NCI-H69 (cell line): ENCODE data around the gene NLRP1.

Experiments
- DNase-seq: peaks from one replicate; lab custom pipeline; 2025; lab: John Stamatoyannopoulos, UW

Gene NLRP1

DNA sequence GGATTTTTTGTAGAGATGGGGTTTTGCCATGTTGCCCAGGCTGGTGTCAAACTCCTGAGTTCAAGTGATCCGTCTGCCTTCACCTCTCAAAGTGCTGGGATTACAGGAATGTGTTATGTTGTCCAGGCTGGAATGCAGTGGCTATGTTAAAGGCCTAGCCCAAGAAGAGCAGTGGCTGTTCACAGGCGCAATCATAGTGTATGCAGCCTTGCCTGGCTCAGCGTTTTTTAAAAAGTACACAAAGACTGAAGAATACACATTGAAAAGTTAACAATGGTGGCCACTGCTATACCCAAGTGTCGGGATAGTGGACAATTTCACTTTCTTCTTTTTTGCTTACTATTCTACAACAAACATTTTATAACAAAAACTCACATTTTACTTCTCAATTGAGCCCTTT lies 105.3 kb downstream of the NLRP1 start:
- DNase-seq: no peak

DNA sequence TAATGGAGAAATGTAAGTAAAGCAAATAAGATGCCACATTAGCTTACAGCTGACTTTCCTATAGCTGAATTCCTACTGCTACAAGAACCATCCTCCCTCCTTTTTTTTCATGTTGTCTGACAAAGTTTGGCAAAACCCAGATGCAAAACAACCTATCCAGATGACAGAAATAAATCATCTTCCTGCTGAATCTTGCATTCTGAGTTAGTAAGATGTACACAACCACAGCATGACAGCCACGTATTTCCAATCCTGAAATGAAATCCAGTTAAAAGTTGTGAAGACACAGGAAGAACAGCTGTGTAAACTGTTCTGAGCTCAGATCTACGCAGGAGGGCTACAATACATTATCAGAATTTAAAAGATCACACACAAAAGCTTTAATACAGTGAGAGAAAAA lies 110.4 kb downstream of the NLRP1 start:
- DNase-seq: no peak

DNA sequence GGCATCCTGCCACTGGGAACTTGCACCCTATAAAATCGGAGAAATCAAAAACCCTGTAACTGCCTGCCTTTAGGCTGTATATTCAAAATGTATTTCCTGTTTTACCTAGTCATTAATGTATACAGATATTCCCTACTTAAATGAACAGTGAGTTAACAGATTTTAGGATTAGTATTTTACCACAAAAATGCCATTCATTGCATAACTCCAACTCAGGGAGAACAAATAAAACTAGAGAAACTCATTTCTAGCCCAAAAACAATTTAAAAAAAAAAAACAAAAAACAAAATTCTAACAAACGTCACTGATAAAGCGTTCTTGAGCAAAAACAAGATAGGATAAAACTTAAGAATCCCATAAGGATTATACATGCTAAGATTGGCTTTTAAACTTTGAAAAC lies 111.8 kb downstream of the NLRP1 start:
- no peak for DNase-seq

DNA sequence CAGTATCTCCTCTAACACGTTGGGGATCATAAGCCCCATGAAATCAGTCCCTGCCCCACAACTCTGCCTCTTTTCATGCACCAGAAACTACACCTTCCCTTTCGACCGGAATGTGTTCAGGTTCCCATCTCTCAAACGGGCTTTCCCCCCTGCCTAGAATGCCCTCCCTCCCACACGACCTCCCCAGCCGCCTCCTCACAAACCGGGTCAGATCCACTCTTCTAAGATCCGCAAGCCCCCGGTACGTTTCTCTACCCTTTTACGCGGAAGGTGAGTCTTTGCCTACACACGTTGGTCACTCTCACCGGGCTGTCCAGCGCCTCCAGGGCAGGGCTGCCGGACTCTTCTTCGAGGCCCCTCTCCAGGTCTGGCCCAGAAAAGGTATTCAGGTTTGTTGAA lies 116.2 kb downstream of the NLRP1 start:
- DNase-seq: peak; percentile 25

DNA sequence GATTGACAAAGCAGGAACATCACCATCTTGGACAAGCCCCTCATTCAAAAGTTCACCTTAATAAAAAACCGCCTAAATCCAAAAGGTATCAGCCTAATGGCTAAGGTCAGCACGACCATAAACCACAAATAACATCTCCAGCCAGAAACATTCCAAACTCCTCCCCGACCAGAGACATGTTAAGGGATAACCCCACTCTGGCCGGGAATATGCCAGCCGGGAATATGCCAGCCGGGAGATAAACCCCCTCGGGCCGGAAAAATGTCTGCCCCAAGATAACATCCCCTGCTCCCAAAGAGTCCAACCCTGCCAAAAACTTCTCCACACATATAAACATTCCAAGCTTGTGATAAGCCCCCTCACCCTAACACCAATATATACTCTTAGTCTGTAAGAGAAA lies 116.9 kb downstream of the NLRP1 start:
- DNase-seq: peak; percentile 0

DNA sequence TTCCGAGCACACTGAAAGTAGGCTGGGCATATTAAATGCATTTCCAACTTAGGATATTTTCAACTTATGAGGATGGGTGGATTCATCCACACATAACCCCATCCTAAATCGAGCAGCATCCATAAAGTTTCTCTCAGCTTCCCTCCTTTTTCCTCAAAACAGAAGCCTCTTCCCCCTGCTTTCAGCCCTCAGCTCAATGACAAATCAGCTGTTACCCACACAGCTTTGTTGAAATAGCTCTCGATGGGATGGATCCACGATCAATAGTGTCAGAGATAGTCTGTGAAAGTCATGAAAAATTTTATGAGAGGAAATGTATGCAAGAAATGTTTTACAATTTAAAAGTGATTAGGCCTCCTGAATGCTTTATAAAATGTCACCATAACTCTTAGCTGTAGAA lies 118.0 kb downstream of the NLRP1 start:
- DNase-seq: no peak

DNA sequence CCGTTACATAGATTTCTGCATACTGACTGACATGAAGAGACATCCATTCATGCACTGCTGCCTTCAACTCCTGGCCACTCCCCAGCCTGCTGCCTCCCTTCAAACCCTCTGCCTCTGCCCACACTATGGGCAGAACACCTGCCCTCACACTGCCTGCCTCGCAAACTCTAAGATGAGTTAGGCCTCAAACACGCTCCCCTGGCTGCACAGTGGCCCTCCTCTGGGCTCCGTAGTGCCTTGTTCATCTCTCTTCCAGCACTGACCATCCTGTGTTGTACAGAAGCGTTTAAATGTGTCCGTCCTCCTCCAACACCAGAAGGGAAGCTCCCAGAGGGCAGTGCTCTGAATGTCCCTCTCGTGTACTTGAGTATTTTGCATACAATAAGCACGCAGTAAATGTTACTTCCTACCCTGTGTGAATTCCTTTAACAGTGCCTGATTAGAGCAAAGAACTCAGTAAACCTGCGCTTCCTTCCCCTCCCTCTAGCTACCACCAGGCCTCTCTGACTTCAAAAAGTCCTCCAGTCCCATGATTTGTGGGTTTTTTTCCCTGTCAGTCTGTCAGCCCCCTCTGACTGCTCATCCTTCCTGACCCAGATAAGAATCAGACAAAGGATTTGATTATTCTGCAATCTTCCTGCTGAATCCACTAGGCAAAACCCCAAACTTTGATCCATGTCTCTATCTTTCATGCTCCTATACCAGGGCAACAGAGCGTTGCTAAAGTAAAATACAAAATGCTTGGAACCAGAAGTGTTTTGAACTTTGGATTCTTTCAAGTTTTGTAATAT lies 119.4 kb downstream of the NLRP1 start:
- DNase-seq: no peak
